ENCODE data around the gene CHST11.

CHST11 gene

GRCh38 chr12:104638218-104638850, 181.6 kb downstream of the CHST11 start:
- DNase-seq: no peak

GRCh38 chr12:104638851-104639240, 182.1 kb downstream of the CHST11 start:
- no peak for DNase-seq

- DNase-seq: no peak
These were observed 184.2 kb downstream of the CHST11 start for GRCh38 chr12:104640956-104641355.

GRCh38 chr12:104641862-104642261, 185.1 kb downstream of the CHST11 start:
- DNase-seq: no peak

- no peak for DNase-seq
These were observed 186.5 kb downstream of the CHST11 start for GRCh38 chr12:104643093-104643818.

- no peak for DNase-seq
These were observed 187.3 kb downstream of the CHST11 start for GRCh38 chr12:104643819-104644669.

- no peak for DNase-seq
These were observed 192.0 kb downstream of the CHST11 start for GRCh38 chr12:104648756-104649155.

GRCh38 chr12:104649217-104649824, 192.6 kb downstream of the CHST11 start:
- DNase-seq: no peak

- DNase-seq: no peak
These were observed 193.2 kb downstream of the CHST11 start for GRCh38 chr12:104649921-104650320.

- DNase-seq: no peak
These were observed 193.8 kb downstream of the CHST11 start for GRCh38 chr12:104650541-104650940.

- DNase-seq: no peak
These were observed 195.1 kb downstream of the CHST11 start for GRCh38 chr12:104651811-104652210.

GRCh38 chr12:104652358-104652757, 195.6 kb downstream of the CHST11 start:
- no peak for DNase-seq

- no peak for DNase-seq
These were observed 196.2 kb downstream of the CHST11 start for GRCh38 chr12:104652910-104653309.

GRCh38 chr12:104653730-104654664, 197.2 kb downstream of the CHST11 start:
- DNase-seq: no peak

- no peak for DNase-seq
These were observed 198.2 kb downstream of the CHST11 start for GRCh38 chr12:104654665-104655609.

GRCh38 chr12:104656383-104656782, 199.6 kb downstream of the CHST11 start:
- no peak for DNase-seq

GRCh38 chr12:104656921-104657320, 200.2 kb downstream of the CHST11 start:
- peak; percentile 21 for DNase-seq

- no peak for DNase-seq
These were observed 201.2 kb downstream of the CHST11 start for GRCh38 chr12:104657726-104658484.

- no peak for DNase-seq
These were observed 202.3 kb downstream of the CHST11 start for GRCh38 chr12:104659058-104659457.

- no peak for DNase-seq
These were observed 205.5 kb downstream of the CHST11 start for GRCh38 chr12:104662203-104662602.
